ENCODE measurements around the gene HVCN1. TPM values are rescaled to one million over a fixed set of nuclear protein-coding genes. Genes with fewer than 3 reads are reported as not detected.

HVCN1 gene
- polyA plus RNA-seq, 1 experiment = 6.9 TPM

DNA sequence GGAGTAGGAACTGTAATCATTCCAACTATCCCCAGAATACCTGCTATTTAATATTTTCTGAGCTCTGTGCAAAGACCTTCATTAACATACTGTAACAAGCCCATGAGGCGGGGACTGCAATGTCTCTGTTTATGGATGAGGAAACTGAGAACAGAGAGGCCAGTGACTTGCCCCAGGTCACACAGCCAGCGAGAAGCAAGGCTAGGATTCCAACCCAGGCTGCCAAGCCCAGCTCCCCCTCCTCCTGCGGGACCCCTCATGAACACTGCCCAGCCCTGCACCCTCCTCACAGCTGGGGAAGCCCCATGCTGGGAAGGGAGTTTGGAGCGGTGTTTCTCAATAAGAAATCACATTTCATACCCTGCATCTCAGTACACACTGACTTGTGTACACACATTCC, 10.9 kb downstream of the HVCN1 start:
- Histone ChIP-seq H3K27me3 (ENCODE audit: control insufficient read depth, insufficient read depth, low read length) (peaks cover 4% of the 10 kb centered on the region), H3K27ac (ENCODE audit: low read depth, low read length) (no peak overlapping the region), H3K9me3 (ENCODE audit: control insufficient read depth, insufficient read depth, low read length) (no peaks in the 10 kb centered on the region), H3K4me3 (ENCODE audit: low read depth, low read length) (no peak overlapping the region)
- DNase-seq (ENCODE audit: low read depth, low spot score) = no peak
- TF ChIP-seq, protein P1, sequence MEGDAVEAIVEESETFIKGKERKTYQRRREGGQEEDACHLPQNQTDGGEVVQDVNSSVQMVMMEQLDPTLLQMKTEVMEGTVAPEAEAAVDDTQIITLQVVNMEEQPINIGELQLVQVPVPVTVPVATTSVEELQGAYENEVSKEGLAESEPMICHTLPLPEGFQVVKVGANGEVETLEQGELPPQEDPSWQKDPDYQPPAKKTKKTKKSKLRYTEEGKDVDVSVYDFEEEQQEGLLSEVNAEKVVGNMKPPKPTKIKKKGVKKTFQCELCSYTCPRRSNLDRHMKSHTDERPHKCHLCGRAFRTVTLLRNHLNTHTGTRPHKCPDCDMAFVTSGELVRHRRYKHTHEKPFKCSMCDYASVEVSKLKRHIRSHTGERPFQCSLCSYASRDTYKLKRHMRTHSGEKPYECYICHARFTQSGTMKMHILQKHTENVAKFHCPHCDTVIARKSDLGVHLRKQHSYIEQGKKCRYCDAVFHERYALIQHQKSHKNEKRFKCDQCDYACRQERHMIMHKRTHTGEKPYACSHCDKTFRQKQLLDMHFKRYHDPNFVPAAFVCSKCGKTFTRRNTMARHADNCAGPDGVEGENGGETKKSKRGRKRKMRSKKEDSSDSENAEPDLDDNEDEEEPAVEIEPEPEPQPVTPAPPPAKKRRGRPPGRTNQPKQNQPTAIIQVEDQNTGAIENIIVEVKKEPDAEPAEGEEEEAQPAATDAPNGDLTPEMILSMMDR (IDR thresholded peaks at IDR 0.05; ENCODE audit: low read depth, low read length) = no peak
- ChIA-PET CTCF (interaction anchor here (0.6 kb wide), 1 partner anchor 247 kb away, joined by 3 read pairs; no protein-coding TSS in a partner anchor), POLR2A (no interaction called here)

DNA sequence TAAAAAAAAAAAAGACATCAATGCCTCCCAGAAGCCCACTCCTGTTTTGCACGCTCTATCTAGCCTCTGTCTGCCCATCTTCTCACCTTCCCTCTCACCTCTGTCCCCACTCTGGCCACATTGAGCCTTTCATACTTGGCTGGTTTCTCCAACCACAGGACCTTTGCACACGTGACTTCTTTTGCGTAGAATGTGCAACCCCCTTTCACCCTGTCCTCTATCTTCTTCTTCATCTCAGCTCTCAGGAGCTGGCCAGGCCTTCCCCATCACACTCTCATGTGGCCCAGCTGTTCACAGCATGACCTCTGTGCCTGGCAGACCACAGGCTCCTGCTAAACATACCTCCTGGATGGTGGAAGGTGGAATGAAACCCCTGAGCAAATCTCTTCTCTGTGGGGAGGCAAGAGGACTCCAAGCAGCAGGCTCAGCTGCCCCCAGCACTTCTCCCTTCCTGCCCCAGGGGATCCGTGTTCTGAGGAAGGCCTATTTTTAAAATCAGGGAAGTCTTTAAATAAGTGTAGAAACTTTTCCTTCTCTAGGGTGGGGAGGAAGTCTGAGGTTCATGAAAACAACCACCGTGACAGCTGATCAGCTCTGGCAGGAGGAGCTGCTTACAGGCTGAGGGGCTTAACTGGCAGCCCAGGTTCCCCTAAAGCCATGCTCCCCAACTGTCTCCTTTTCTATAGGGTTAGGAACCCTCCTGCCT, 11.6 kb downstream of the HVCN1 start:
- Histone ChIP-seq H3K27me3 (ENCODE audit: control insufficient read depth, insufficient read depth, low read length) (peaks cover 4% of the 10 kb centered on the region), H3K27ac (ENCODE audit: low read depth, low read length) (no peak overlapping the region), H3K9me3 (ENCODE audit: control insufficient read depth, insufficient read depth, low read length) (no peaks in the 10 kb centered on the region), H3K4me3 (ENCODE audit: low read depth, low read length) (no peak overlapping the region)
- ChIA-PET POLR2A (no interaction called here), CTCF (interaction anchor here (0.6 kb wide), 1 partner anchor 246 kb away, joined by 3 read pairs; no protein-coding TSS in a partner anchor)
- no peak for DNase-seq (ENCODE audit: low read depth, low spot score)
- TF ChIP-seq, protein P1 (IDR thresholded peaks at IDR 0.05; ENCODE audit: low read depth, low read length) = no peak

DNA sequence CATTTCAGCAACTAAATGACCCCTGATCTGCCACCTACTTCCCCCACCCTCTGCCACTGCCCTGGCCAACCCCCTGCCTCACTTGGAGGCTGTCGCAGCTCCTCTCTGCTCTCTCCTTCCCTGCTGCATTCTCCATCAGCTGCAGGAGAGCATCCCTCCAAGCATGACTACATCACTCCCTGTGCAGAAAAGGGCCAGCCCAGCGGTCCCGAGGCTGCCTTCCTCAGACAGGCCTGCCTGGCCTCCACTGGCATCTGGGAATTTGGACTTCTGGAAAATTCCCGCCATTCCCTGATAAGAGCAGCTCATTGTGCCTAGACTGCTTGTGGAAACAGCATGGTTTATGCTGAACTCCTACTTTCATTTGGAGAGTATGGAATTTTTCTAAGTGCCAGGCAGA, 12.7 kb downstream of the HVCN1 start:
- CTCF ChIA-PET = no interaction called here
- peaks cover 4% of the 10 kb centered on the region for H3K27me3 ChIP-seq (ENCODE audit: control insufficient read depth, insufficient read depth, low read length)
- H3K27ac ChIP-seq (ENCODE audit: low read depth, low read length) = no peak overlapping the region
- no peak overlapping the region for H3K4me3 ChIP-seq (ENCODE audit: low read depth, low read length)
- POLR2A ChIA-PET = no interaction called here
- no peaks in the 10 kb centered on the region for H3K9me3 ChIP-seq (ENCODE audit: control insufficient read depth, insufficient read depth, low read length)
- TF ChIP-seq, protein P1 (IDR thresholded peaks at IDR 0.05; ENCODE audit: low read depth, low read length) = no peak
- DNase-seq (ENCODE audit: low read depth, low spot score) = no peak

DNA sequence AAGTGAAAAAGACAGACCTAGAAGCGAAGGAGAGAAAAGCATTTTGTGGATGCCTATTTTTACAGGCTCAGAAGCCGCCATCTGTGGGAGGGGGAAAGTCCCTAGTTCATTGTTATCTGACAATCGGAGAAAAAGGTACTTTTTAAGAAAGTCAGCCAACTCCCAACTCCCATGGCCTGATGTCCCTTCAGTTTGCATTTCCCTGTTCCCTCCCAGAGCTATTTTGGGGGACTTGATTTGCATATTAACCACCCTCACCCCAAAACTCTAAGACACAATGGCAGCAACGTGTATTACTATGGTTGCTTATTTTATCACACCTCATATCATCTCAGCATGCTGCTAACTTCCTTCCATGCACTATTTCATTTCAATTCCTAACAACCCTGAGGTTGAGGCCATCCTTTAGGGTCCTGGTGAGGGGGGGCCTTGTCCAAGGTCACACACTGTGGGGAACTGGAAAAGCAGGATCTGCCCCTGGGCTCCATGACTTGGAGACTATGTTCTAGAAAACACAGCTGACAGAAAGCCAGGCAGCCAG, 18.7 kb downstream of the HVCN1 start:
- TF ChIP-seq, protein P1 (IDR thresholded peaks at IDR 0.05; ENCODE audit: low read depth, low read length) = no peak
- H3K9me3 ChIP-seq (ENCODE audit: control insufficient read depth, insufficient read depth, low read length) = peaks cover under 1% of the 10 kb centered on the region
- DNase-seq (ENCODE audit: low read depth, low spot score) = no peak
- CTCF ChIA-PET = no interaction called here
- H3K27ac ChIP-seq (ENCODE audit: low read depth, low read length) = no peak overlapping the region
- peaks cover 3% of the 10 kb centered on the region for H3K27me3 ChIP-seq (ENCODE audit: control insufficient read depth, insufficient read depth, low read length)
- H3K4me3 ChIP-seq (ENCODE audit: low read depth, low read length) = no peak overlapping the region
- POLR2A ChIA-PET = no interaction called here

DNA sequence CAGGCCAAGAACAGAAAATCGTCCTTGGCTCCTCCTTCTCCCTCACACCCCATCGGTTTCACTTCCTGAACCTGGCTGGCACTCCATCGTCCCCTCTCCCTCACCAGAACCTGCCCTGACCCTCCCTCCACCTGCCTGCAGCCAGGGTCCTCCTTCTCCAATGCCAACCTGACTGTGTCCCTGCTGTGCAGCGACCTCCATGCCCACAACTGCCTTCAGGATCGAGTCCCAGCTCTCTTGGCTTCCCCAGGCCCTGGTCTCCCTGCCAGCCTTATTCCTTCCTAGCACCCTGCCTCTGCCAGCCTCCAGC, 19.8 kb downstream of the HVCN1 start:
- ChIA-PET CTCF (no interaction called here), POLR2A (no interaction called here)
- Histone ChIP-seq H3K27me3 (ENCODE audit: control insufficient read depth, insufficient read depth, low read length) (peaks cover 3% of the 10 kb centered on the region), H3K27ac (ENCODE audit: low read depth, low read length) (no peak overlapping the region), H3K9me3 (ENCODE audit: control insufficient read depth, insufficient read depth, low read length) (peaks cover 3% of the 10 kb centered on the region), H3K4me3 (ENCODE audit: low read depth, low read length) (no peak overlapping the region)
- DNase-seq (ENCODE audit: low read depth, low spot score) = no peak
- TF ChIP-seq, protein P1 (IDR thresholded peaks at IDR 0.05; ENCODE audit: low read depth, low read length) = no peak

All from AG04450 (cell line).